Measurements from ENCODE around the gene AGO4.

Gene AGO4

GRCh38 chr1:35854989-35855700, 47.3 kb downstream of the AGO4 start:
- TF ChIP-seq, protein P1, sequence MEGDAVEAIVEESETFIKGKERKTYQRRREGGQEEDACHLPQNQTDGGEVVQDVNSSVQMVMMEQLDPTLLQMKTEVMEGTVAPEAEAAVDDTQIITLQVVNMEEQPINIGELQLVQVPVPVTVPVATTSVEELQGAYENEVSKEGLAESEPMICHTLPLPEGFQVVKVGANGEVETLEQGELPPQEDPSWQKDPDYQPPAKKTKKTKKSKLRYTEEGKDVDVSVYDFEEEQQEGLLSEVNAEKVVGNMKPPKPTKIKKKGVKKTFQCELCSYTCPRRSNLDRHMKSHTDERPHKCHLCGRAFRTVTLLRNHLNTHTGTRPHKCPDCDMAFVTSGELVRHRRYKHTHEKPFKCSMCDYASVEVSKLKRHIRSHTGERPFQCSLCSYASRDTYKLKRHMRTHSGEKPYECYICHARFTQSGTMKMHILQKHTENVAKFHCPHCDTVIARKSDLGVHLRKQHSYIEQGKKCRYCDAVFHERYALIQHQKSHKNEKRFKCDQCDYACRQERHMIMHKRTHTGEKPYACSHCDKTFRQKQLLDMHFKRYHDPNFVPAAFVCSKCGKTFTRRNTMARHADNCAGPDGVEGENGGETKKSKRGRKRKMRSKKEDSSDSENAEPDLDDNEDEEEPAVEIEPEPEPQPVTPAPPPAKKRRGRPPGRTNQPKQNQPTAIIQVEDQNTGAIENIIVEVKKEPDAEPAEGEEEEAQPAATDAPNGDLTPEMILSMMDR (IDR thresholded peaks at IDR 0.05; ENCODE audit: low read depth, low read length, missing control alignments), result no peak
- no peak overlapping the region for H3K4me3 ChIP-seq (ENCODE audit: low read depth, low read length)
- no peak for DNase-seq (ENCODE audit: low read depth)

GRCh38 chr1:35856964-35857363, 49.1 kb downstream of the AGO4 start:
- TF ChIP-seq, protein P1 (IDR thresholded peaks at IDR 0.05; ENCODE audit: low read depth, low read length, missing control alignments), result no peak
- no peak for DNase-seq (ENCODE audit: low read depth)
- no peak overlapping the region for H3K4me3 ChIP-seq (ENCODE audit: low read depth, low read length)

DNA sequence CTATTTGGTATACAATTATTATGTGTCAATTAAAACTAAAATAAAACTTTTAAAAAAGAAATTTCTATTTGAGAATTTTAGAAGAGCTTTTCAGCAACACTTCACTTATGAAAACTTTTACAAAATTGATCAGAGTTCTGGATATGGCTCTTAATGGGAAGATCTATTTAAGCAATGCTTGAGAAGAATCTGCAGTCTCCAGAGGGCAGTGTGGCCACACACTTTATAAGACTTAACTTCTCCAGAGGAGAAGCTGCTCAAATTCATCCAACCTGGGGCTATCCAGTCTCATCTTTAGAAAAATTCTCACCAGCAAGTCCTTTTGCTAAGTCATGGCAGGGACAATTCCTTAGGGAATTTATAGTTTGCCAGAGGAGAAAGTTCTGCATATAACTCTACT, 50.0 kb downstream of the AGO4 start:
- DNase-seq (ENCODE audit: low read depth), result no peak
- no peak overlapping the region for H3K4me3 ChIP-seq (ENCODE audit: low read depth, low read length)

GRCh38 chr1:35860696-35861095, 52.9 kb downstream of the AGO4 start:
- TF ChIP-seq, protein P1 (IDR thresholded peaks at IDR 0.05; ENCODE audit: low read depth, low read length, missing control alignments), result no peak
- no peak overlapping the region for H3K4me3 ChIP-seq (ENCODE audit: low read depth, low read length)
- DNase-seq (ENCODE audit: low read depth), result no peak

More for the DNA sequence above, 50.0 kb downstream of the AGO4 start:
- TF ChIP-seq, protein P1 (IDR thresholded peaks at IDR 0.05; ENCODE audit: low read depth, low read length, missing control alignments), result peak; percentile 2

GRCh38 chr1:35863136-35863535, 55.3 kb downstream of the AGO4 start:
- DNase-seq (ENCODE audit: low read depth), result no peak
- no peak overlapping the region for H3K4me3 ChIP-seq (ENCODE audit: low read depth, low read length)
- TF ChIP-seq, protein P1 (IDR thresholded peaks at IDR 0.05; ENCODE audit: low read depth, low read length, missing control alignments), result no peak

- no peak overlapping the region for H3K4me3 ChIP-seq (ENCODE audit: low read depth, low read length)
- no peak for DNase-seq (ENCODE audit: low read depth)
- TF ChIP-seq, protein P1 (IDR thresholded peaks at IDR 0.05; ENCODE audit: low read depth, low read length, missing control alignments), result no peak
Observed at GRCh38 chr1:35863881-35864625, 56.2 kb downstream of the AGO4 start.
